ENCODE measurements around the gene MAP4K2. TPM values are rescaled to one million over a fixed set of nuclear protein-coding genes. Genes with fewer than 3 reads are reported as not detected.

Gene MAP4K2
- total and polyA plus RNA-seq, 2 of the 13 experiments (the other 11 are each of a cell fraction or from before 2014, with no cell fraction given), result 8.3 to 17.6 TPM

DNA sequence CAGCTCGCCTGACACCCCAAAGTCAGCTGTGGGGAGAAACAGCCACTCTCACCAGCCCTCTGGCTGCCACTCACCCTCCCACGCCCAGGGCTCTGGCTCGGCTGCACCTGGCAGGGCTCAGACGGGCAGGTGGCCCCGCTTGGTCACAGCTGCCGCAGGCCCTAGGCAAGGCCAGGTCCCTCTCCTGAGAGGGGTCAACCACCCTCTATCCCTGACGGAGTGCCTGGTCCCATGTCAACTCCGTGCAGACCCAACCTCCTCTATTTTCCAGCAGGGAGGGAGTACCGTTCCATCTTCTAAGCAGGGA, 1.9 kb downstream of the MAP4K2 start:
- ATAC-seq (no peak), FAIRE-seq (no peak), DNase-seq (ENCODE audit: low spot score) (no peak)
- WGBS (ENCODE audit: low lambda C conversion rate), result no CpG with 5 or more reads among the region's 9 CpGs
- Histone ChIP-seq H3K9ac (ENCODE audit: insufficient read depth, low read depth, low read length) (no peak overlapping the region), H4K20me1 (ENCODE audit: insufficient read depth, low read length) (no peaks in the 10 kb centered on the region), H2AFZ (ENCODE audit: low read length) (no peak overlapping the region), H3K4me1 (ENCODE audit: insufficient read depth, low read length) (peaks cover 62% of the 10 kb centered on the region), H3K4me2 (ENCODE audit: low read depth, low read length) (peak overlapping the region; percentile 75; the same call in 1 of the 2 replicates), H3K27me3 (ENCODE audit: control insufficient read depth in 1 of 2, insufficient read depth in 2 of 2, low read length in 2 of 2) (no peaks in the 10 kb centered on the region), H3K4me3 (replicated peaks in 1 of 3; ENCODE audit: insufficient read depth in 1 of 3, low read depth in 2 of 3, low read length in 3 of 3) (no peak overlapping the region), H3K27ac (ENCODE audit: extremely low read length, insufficient read depth, low read length) (no peak overlapping the region), H3K79me2 (ENCODE audit: insufficient read depth, low read length) (no peaks in the 10 kb centered on the region), H3K36me3 (replicated peaks in 1 of 2; ENCODE audit: control insufficient read depth in 1 of 2, insufficient read depth in 2 of 2, low read length in 2 of 2) (peaks cover 4 to 13% of the 10 kb centered on the region in 2 experiments; a peak in 3 of 5 replicates), H3K9me3 (ENCODE audit: low read length) (no peaks in the 10 kb centered on the region)
- intact Hi-C loops (cut with micrococcal nuclease; ENCODE audit: unreplicated experiment), result loop anchor here (5.0 kb wide), 1 partner anchor 46 kb away; no protein-coding TSS in a partner anchor
- in situ Hi-C loops (cut with HindIII; ENCODE audit: extremely low pct_ligation_motif_present, low pct_unique_long_range_greater_than_20kb), result loop anchor here (5.0 kb wide), 1 partner anchor 41 kb away; the partner anchor contains the start of gene CDC42BPG
- POLR2A ChIA-PET, result interaction anchor here (3.2 kb wide), 1 partner anchor 22 kb away, joined by 19 read pairs; the partner anchor contains the start of gene SF1
- CTCF ChIA-PET (ENCODE audit: low intra/inter-chr PET ratio, low total read pairs), result no interaction called here
- BruUV-seq (replicated peaks), result no TSS peak
- no peak for TF ChIP-seq RARG (CRISPR knock-in tag; IDR thresholded peaks at IDR 0.05; ENCODE audit: low read depth)
- no peak for TF ChIP-seq ZNF124 (CRISPR knock-in tag; IDR thresholded peaks at IDR 0.05)
- TF ChIP-seq ZNF12 (CRISPR knock-in tag; IDR thresholded peaks at IDR 0.05), result no peak
- no peak for TF ChIP-seq AKNA (CRISPR knock-in tag; IDR thresholded peaks at IDR 0.05; ENCODE audit: borderline replicate concordance)
- no peak for TF ChIP-seq ZSCAN29 (CRISPR knock-in tag; conservative IDR thresholded peaks at IDR 0.05)
- no peak for TF ChIP-seq ZBTB39 (CRISPR knock-in tag; IDR thresholded peaks at IDR 0.05)
- no peak for TF ChIP-seq SRSF9 (IDR thresholded peaks at IDR 0.05; ENCODE audit: borderline replicate concordance, insufficient read depth, low read depth, low read length, poor library complexity, severe bottlenecking)
- no peak for TF ChIP-seq KDM5B (CRISPR knock-in tag; IDR thresholded peaks at IDR 0.05; ENCODE audit: borderline replicate concordance)
- no peak for TF ChIP-seq ZFYVE20 (CRISPR knock-in tag; IDR thresholded peaks at IDR 0.05; ENCODE audit: borderline replicate concordance, low read depth)
- no peak for TF ChIP-seq ZBTB43 (CRISPR knock-in tag; conservative IDR thresholded peaks at IDR 0.05)
- no peak for TF ChIP-seq RFXAP (CRISPR knock-in tag; IDR thresholded peaks at IDR 0.05; ENCODE audit: borderline replicate concordance)
- no peak for TF ChIP-seq TCF12 (IDR thresholded peaks at IDR 0.05)
- TF ChIP-seq TCF12 (CRISPR knock-in tag; IDR thresholded peaks at IDR 0.05), result no peak
- no peak for TF ChIP-seq CREM (IDR thresholded peaks at IDR 0.05)
- TF ChIP-seq CREM (CRISPR knock-in tag; IDR thresholded peaks at IDR 0.05), result no peak
- TF ChIP-seq, protein P1, sequence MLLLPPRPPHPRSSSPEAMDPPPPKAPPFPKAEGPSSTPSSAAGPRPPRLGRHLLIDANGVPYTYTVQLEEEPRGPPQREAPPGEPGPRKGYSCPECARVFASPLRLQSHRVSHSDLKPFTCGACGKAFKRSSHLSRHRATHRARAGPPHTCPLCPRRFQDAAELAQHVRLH (CRISPR knock-in tag; IDR thresholded peaks at IDR 0.05; ENCODE audit: borderline replicate concordance, low read depth), result no peak
- no peak for TF ChIP-seq TARDBP (CRISPR knock-in tag; IDR thresholded peaks at IDR 0.05)
- no peak for TF ChIP-seq ZSCAN20 (CRISPR knock-in tag; IDR thresholded peaks at IDR 0.05; ENCODE audit: borderline replicate concordance)
